IPS-11a (cell line): ENCODE data around the gene TIGD4.

Experiments
- H3K4me3 ChIP-seq: one replicate; pipeline ENCODE4 v1.5.1; 2013; ENCODE audit warnings: low read depth, low read length, control low read depth

Gene TIGD4

GRCh38 chr4:152779513-152780266, at the start of gene TIGD4, which contains the start of gene ARFIP1:
TIGD4 (minus strand) TSS chr4:152779730; CDS start chr4:152771004, 8,726 bp downstream.
ARFIP1 (plus strand) TSS chr4:152779954; CDS start chr4:152829634, 49,680 bp downstream.
- H3K4me3 ChIP-seq = peak within 1 kb of the TSS; percentile 76

- H3K4me3 ChIP-seq = no peak overlapping the region
These were observed 48.6 kb upstream of the TIGD4 start for GRCh38 chr4:152828122-152828521.

GRCh38 chr4:152825336-152825735, 45.8 kb upstream of the TIGD4 start:
- no peak overlapping the region for H3K4me3 ChIP-seq

GRCh38 chr4:152824561-152824960, 45.0 kb upstream of the TIGD4 start:
- H3K4me3 ChIP-seq = no peak overlapping the region

GRCh38 chr4:152822323-152822722, 42.8 kb upstream of the TIGD4 start:
- no peak overlapping the region for H3K4me3 ChIP-seq

- H3K4me3 ChIP-seq = no peak overlapping the region
These were observed 40.5 kb upstream of the TIGD4 start for GRCh38 chr4:152820073-152820472.

GRCh38 chr4:152819026-152819645, 39.6 kb upstream of the TIGD4 start:
- no peak overlapping the region for H3K4me3 ChIP-seq

- no peak overlapping the region for H3K4me3 ChIP-seq
These were observed 37.8 kb upstream of the TIGD4 start for GRCh38 chr4:152817331-152817730.

- no peak overlapping the region for H3K4me3 ChIP-seq
These were observed 35.5 kb upstream of the TIGD4 start for GRCh38 chr4:152815078-152815477.

- no peak overlapping the region for H3K4me3 ChIP-seq
These were observed 31.3 kb upstream of the TIGD4 start for GRCh38 chr4:152810715-152811287.

- H3K4me3 ChIP-seq = no peak overlapping the region
These were observed 29.1 kb upstream of the TIGD4 start for GRCh38 chr4:152808670-152809069.

- H3K4me3 ChIP-seq = no peak overlapping the region
These were observed 27.8 kb upstream of the TIGD4 start for GRCh38 chr4:152807294-152807829.

- H3K4me3 ChIP-seq = no peak overlapping the region
These were observed 27.1 kb upstream of the TIGD4 start for GRCh38 chr4:152806501-152807125.

GRCh38 chr4:152805818-152806217, 26.3 kb upstream of the TIGD4 start:
- no peak overlapping the region for H3K4me3 ChIP-seq

- H3K4me3 ChIP-seq = no peak overlapping the region
These were observed 25.6 kb upstream of the TIGD4 start for GRCh38 chr4:152805071-152805650.

GRCh38 chr4:152803541-152803940, 24.0 kb upstream of the TIGD4 start:
- no peak overlapping the region for H3K4me3 ChIP-seq

GRCh38 chr4:152795891-152796290, 16.4 kb upstream of the TIGD4 start:
- H3K4me3 ChIP-seq = no peak overlapping the region

GRCh38 chr4:152786627-152787026, 7.1 kb upstream of the TIGD4 start:
- H3K4me3 ChIP-seq = no peak overlapping the region

- no peak overlapping the region for H3K4me3 ChIP-seq
These were observed 6.4 kb upstream of the TIGD4 start for GRCh38 chr4:152785639-152786615.
